Measurements from ENCODE around the gene REXO1.

REXO1 gene

DNA sequence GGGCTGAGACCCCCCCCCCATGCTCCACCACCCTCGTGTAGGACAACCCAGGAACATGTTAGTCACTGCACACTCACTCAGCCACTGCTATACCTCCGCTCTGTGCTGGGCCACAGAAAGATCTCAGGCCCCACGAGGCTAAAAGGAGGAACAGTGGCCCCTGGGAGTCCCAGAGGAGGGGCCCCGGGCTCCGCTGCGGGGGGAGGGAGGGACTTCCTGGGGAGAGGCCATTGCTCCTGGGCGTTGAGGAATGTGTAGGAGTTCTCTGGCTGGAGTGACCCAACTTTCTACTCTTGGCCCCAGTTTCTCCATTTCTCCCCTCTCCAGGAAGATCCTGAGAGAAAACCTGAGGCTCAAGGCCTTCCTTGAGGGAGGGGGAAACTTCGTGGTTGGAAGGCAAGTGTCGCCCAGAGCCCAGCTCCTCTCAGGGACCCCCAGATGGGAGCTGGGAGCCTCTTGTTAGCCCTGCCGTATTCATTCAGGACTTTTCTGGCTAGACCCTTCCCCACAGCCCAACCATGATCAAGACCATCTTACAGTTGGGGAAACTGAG is 81.4 kb downstream of the REXO1 start:
- no peak for DNase-seq

DNA sequence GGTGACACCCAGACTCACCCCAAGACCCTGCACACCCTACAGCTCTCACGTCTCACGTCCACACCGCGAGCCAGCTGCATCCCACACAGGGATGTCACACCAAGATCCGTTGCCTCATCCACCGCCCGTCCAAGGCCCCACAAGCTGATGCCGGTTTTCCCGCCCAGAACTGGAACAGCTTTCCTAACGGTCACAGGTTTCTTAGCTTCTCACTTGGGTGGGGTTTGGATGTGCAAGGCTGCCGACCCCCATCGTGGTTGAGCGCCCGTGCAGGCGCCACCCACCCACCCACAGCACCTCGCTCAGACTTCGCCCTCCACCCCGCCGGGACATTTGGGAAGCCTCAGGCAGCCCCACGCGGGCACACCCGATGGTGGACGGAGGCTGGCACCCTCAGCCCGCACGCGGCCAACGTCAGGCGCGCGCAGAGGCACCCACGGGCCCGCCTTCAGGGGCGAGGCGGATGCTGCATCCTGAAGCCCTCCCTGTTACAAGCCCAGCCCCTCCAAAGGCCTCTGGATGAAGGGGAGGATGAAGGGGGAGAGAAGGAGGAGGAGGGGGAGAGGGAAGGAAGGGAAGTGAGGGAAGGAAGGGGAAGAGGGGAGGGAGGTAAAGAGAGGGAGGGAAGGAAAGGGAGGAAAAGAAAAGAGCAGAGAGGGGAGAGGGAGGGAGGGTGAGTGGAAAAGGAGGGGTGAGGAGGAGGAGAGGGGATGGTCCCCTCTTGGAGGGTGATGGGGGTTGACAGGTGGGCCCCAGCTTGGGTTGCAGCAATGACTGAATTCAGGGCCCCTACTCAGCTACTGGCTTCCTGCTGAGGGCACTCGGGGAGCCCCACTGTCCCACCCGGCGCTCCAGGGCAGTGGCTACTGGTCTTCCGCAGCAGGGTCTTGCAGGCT is 82.1 kb downstream of the REXO1 start:
- DNase-seq, result no peak
